Trophoblast cell (in vitro differentiated cells and primary cell): ENCODE data around the gene GPRIN1.

Experiments
- DNase-seq, 2 donors: peaks; one replicate each; pipeline ENCODE4 v3.0.0-alpha.2; 2016
- H2AFZ ChIP-seq: 2 replicates; pipeline ENCODE4 v1.6.1; 2013; ENCODE audit warnings: low read length, moderate library complexity, mild to moderate bottlenecking; ENCODE audit not compliant: insufficient read depth, poor library complexity
- H2AK5ac ChIP-seq: 2 replicates; pipeline ENCODE4 v1.6.1; 2013; ENCODE audit warnings: mild to moderate bottlenecking, low read length
- H2BK120ac ChIP-seq: 2 replicates; pipeline ENCODE4 v1.6.1; 2013; ENCODE audit warnings: low read length, mild to moderate bottlenecking, moderate library complexity; ENCODE audit not compliant: insufficient read depth, poor library complexity
- H2BK12ac ChIP-seq: 2 replicates; pipeline ENCODE4 v1.6.1; 2013; ENCODE audit warnings: mild to moderate bottlenecking, low read length, moderate library complexity
- H2BK5ac ChIP-seq: 2 replicates; pipeline ENCODE4 v1.6.1; 2013; ENCODE audit warnings: low read length, low read depth, moderate library complexity, mild to moderate bottlenecking; ENCODE audit not compliant: poor library complexity
- H3K14ac ChIP-seq: 2 replicates; pipeline ENCODE4 v1.6.1; 2013; ENCODE audit warnings: mild to moderate bottlenecking, low read length
- H3K18ac ChIP-seq: 2 replicates; pipeline ENCODE4 v1.6.1; 2013; ENCODE audit warnings: mild to moderate bottlenecking, low read length
- H3K23ac ChIP-seq: 2 replicates; pipeline ENCODE4 v1.6.1; 2013; ENCODE audit warnings: low read length
- H3K27ac ChIP-seq: 2 replicates; pipeline ENCODE4 v1.5.1; 2013; ENCODE audit warnings: low read depth, mild to moderate bottlenecking, inconsistent platforms, low read length, moderate library complexity
- H3K27me3 ChIP-seq: 2 replicates; pipeline ENCODE4 v1.6.1; 2013; ENCODE audit warnings: inconsistent platforms, mild to moderate bottlenecking, low read length, moderate library complexity; ENCODE audit not compliant: insufficient read depth
- H3K36me3 ChIP-seq, 2 experiments: 1 replicate in 1 of 2; 2 replicates in 1 of 2; pipeline ENCODE4 v1.6.1; 2013; ENCODE audit warnings: low read length in 2 of 2, mild to moderate bottlenecking in 2 of 2, moderate library complexity in 1 of 2; ENCODE audit not compliant: insufficient read depth in 2 of 2, control insufficient read depth in 1 of 2
- H3K4ac ChIP-seq: 2 replicates; pipeline ENCODE4 v1.6.1; 2013; ENCODE audit warnings: low read depth, mild to moderate bottlenecking, low read length, moderate library complexity
- H3K4me1 ChIP-seq, 2 experiments: 1 replicate in 1 of 2; 2 replicates in 1 of 2; pipeline ENCODE4 v1.6.1; 2013; ENCODE audit warnings: low read length in 2 of 2, mild to moderate bottlenecking in 2 of 2, moderate library complexity in 1 of 2; ENCODE audit not compliant: insufficient read depth in 2 of 2, control insufficient read depth in 1 of 2
- H3K4me2 ChIP-seq: 2 replicates; pipeline ENCODE4 v1.6.1; 2013; ENCODE audit warnings: inconsistent platforms, mild to moderate bottlenecking, low read length, moderate library complexity
- H3K4me3 ChIP-seq: 2 replicates; pipeline ENCODE4 v1.5.1; 2013; ENCODE audit warnings: mild to moderate bottlenecking, low read depth, low read length, inconsistent platforms
- H3K79me1 ChIP-seq: one replicate; pipeline ENCODE4 v1.6.1; 2013; ENCODE audit warnings: low read length
- H3K79me2 ChIP-seq: 2 replicates; pipeline ENCODE4 v1.6.1; 2013; ENCODE audit warnings: low read length, mild to moderate bottlenecking; ENCODE audit not compliant: control insufficient read depth, insufficient read depth, poor library complexity
- H3K9ac ChIP-seq: 2 replicates; pipeline ENCODE4 v1.6.1; 2013; ENCODE audit warnings: mild to moderate bottlenecking, low read length
- H3K9me3 ChIP-seq: 2 replicates; pipeline ENCODE4 v1.6.1; 2013; ENCODE audit warnings: low read depth, mild to moderate bottlenecking, control low read depth, inconsistent platforms, low read length; ENCODE audit not compliant: insufficient read depth
- H4K12ac ChIP-seq: 2 replicates; pipeline ENCODE4 v1.6.1; 2013; ENCODE audit warnings: low read depth, mild to moderate bottlenecking, low read length, moderate library complexity
- H4K8ac ChIP-seq: 2 replicates; pipeline ENCODE4 v1.6.1; 2013; ENCODE audit warnings: low read depth, mild to moderate bottlenecking, low read length, moderate library complexity
- H4K91ac ChIP-seq: one replicate; pipeline ENCODE4 v1.6.1; 2013; ENCODE audit warnings: low read depth, mild to moderate bottlenecking, low read length, moderate library complexity
- WGBS: extraction: QIAGEN DNeasy Blood & Tissue Kit; methylation state at CpG from one replicate; pipeline ENCODE4 v1.1.7; 2013; ENCODE audit warnings: missing lambda C conversion rate; ENCODE audit not compliant: insufficient read length, insufficient coverage; ENCODE audit errors: extremely low coverage; 5-methylcytosine and 5-hydroxymethylcytosine counted together

Gene GPRIN1

GRCh38 chr5:176564002-176564401 is 46.0 kb downstream of the GPRIN1 start:
- H3K23ac ChIP-seq: no peak overlapping the region
- H3K27me3 ChIP-seq: no peaks in the 10 kb centered on the region
- H4K8ac ChIP-seq: no peak overlapping the region
- H2BK12ac ChIP-seq: no peak overlapping the region
- no peaks in the 10 kb centered on the region for H3K79me2 ChIP-seq
- H3K9ac ChIP-seq: no peak overlapping the region
- H3K18ac ChIP-seq: no peak overlapping the region
- H4K12ac ChIP-seq: no peak overlapping the region
- peak in 1 of 2 donors; percentile 20 for DNase-seq
- H3K4me3 ChIP-seq: no peak overlapping the region
- no peak overlapping the region for H2BK120ac ChIP-seq
- no peak overlapping the region for H2AK5ac ChIP-seq
- H3K36me3 ChIP-seq: no peaks in the 10 kb centered on the region
- no peak overlapping the region for H2AFZ ChIP-seq
- H3K79me1 ChIP-seq: no peaks in the 10 kb centered on the region
- no peak overlapping the region for H3K27ac ChIP-seq
- peaks cover 3% of the 10 kb centered on the region for H3K9me3 ChIP-seq
- no peaks in the 10 kb centered on the region for H3K4me1 ChIP-seq
- H4K91ac ChIP-seq: no peak overlapping the region
- H3K4ac ChIP-seq: no peak overlapping the region
- no peak overlapping the region for H3K4me2 ChIP-seq
- H2BK5ac ChIP-seq: no peak overlapping the region
- no CpG with 5 or more reads among the region's 10 CpGs for WGBS
- H3K14ac ChIP-seq: no peak overlapping the region

- Histone ChIP-seq H3K9me3 (peaks cover 3% of the 10 kb centered on the region), H3K4me2 (no peak overlapping the region), H3K27me3 (no peaks in the 10 kb centered on the region), H2AFZ (no peak overlapping the region), H3K27ac (no peak overlapping the region), H3K23ac (no peak overlapping the region), H3K4me1 (no peaks in the 10 kb centered on the region), H3K14ac (no peak overlapping the region), H2BK5ac (no peak overlapping the region), H4K12ac (no peak overlapping the region), H3K4ac (no peak overlapping the region), H3K79me1 (no peaks in the 10 kb centered on the region), H3K18ac (no peak overlapping the region), H2BK120ac (no peak overlapping the region), H4K8ac (no peak overlapping the region), H2BK12ac (no peak overlapping the region), H3K36me3 (no peaks in the 10 kb centered on the region), H3K79me2 (no peaks in the 10 kb centered on the region), H3K9ac (no peak overlapping the region), H2AK5ac (no peak overlapping the region), H3K4me3 (no peak overlapping the region), H4K91ac (no peak overlapping the region)
- no peak for DNase-seq
- 100% methylated on average over 1 of the region's 10 CpGs for WGBS
Measured at GRCh38 chr5:176562189-176562588, 47.8 kb downstream of the GPRIN1 start.

- Histone ChIP-seq H3K9ac (no peak overlapping the region), H2AFZ (no peak overlapping the region), H3K14ac (no peak overlapping the region), H3K79me2 (no peaks in the 10 kb centered on the region), H3K4ac (no peak overlapping the region), H3K27me3 (no peaks in the 10 kb centered on the region), H3K36me3 (no peaks in the 10 kb centered on the region), H2BK12ac (no peak overlapping the region), H2AK5ac (no peak overlapping the region), H3K79me1 (no peaks in the 10 kb centered on the region), H3K23ac (no peak overlapping the region), H3K27ac (no peak overlapping the region), H3K18ac (no peak overlapping the region), H2BK5ac (no peak overlapping the region), H4K8ac (no peak overlapping the region), H4K91ac (no peak overlapping the region), H3K9me3 (peaks cover 1% of the 10 kb centered on the region), H3K4me1 (no peaks in the 10 kb centered on the region), H4K12ac (no peak overlapping the region), H3K4me3 (no peak overlapping the region), H2BK120ac (no peak overlapping the region), H3K4me2 (no peak overlapping the region)
- WGBS: no CpG with 5 or more reads among the region's 3 CpGs
- DNase-seq: no peak
Measured at GRCh38 chr5:176561259-176561658, 48.7 kb downstream of the GPRIN1 start.

GRCh38 chr5:176560364-176560763 is 49.6 kb downstream of the GPRIN1 start:
- H3K4me2 ChIP-seq: no peak overlapping the region
- H3K14ac ChIP-seq: no peak overlapping the region
- H3K4ac ChIP-seq: no peak overlapping the region
- H2BK5ac ChIP-seq: no peak overlapping the region
- H3K9ac ChIP-seq: peak overlapping the region; percentile 47
- H3K27me3 ChIP-seq: no peaks in the 10 kb centered on the region
- H3K9me3 ChIP-seq: peaks cover 1% of the 10 kb centered on the region
- H2BK120ac ChIP-seq: no peak overlapping the region
- H3K23ac ChIP-seq: no peak overlapping the region
- H4K12ac ChIP-seq: no peak overlapping the region
- H3K27ac ChIP-seq: no peak overlapping the region
- H4K8ac ChIP-seq: no peak overlapping the region
- no peak overlapping the region for H4K91ac ChIP-seq
- H2AFZ ChIP-seq: no peak overlapping the region
- H2BK12ac ChIP-seq: no peak overlapping the region
- DNase-seq: no peak
- no peaks in the 10 kb centered on the region for H3K79me1 ChIP-seq
- no peaks in the 10 kb centered on the region for H3K36me3 ChIP-seq
- no peaks in the 10 kb centered on the region for H3K4me1 ChIP-seq
- H2AK5ac ChIP-seq: no peak overlapping the region
- no peak overlapping the region for H3K18ac ChIP-seq
- no peak overlapping the region for H3K4me3 ChIP-seq
- no CpG with 5 or more reads among the region's 8 CpGs for WGBS
- no peaks in the 10 kb centered on the region for H3K79me2 ChIP-seq
